Measurements from ENCODE around the gene UBAP1L.
A peak's percentile ranks its signal among the peaks of the same experiment; 100 is the strongest.
"Not testable (repeated sequence)": the region's sequence is repeated elsewhere in the genome, so short reads cannot be mapped to it uniquely, and the experiment has no call there.

UBAP1L gene

GRCh38 chr15:65084500-65085206, 30.3 kb downstream of the UBAP1L start:
- DNase-seq (ENCODE audit: low spot score), result no peak

GRCh38 chr15:65083262-65083701, 31.7 kb downstream of the UBAP1L start:
- DNase-seq (ENCODE audit: low spot score), result peak; percentile 52

- DNase-seq (ENCODE audit: low spot score), result no peak
Measured at GRCh38 chr15:65082303-65082953, 32.6 kb downstream of the UBAP1L start.

GRCh38 chr15:65081758-65082157, 33.2 kb downstream of the UBAP1L start:
- no peak for DNase-seq (ENCODE audit: low spot score)

- DNase-seq (ENCODE audit: low spot score), result no peak
Measured at GRCh38 chr15:65081270-65081669, 33.7 kb downstream of the UBAP1L start.

- DNase-seq (ENCODE audit: low spot score), result no peak
Measured at GRCh38 chr15:65079580-65079979, 35.4 kb downstream of the UBAP1L start.

GRCh38 chr15:65077981-65078352, 37.0 kb downstream of the UBAP1L start:
- peak; percentile 72 for DNase-seq (ENCODE audit: low spot score)

GRCh38 chr15:65077291-65077980, 37.6 kb downstream of the UBAP1L start:
- no peak for DNase-seq (ENCODE audit: low spot score)

GRCh38 chr15:65076486-65077290, 38.3 kb downstream of the UBAP1L start, which contains the start of gene KBTBD13:
Gene KBTBD13 (plus strand): TSS chr15:65076746. CDS start chr15:65076816, 70 bp downstream.
- no peak for DNase-seq (ENCODE audit: low spot score)

- not testable (repeated sequence) for DNase-seq (ENCODE audit: low spot score)
Measured at GRCh38 chr15:65075607-65076395, 39.2 kb downstream of the UBAP1L start.

- DNase-seq (ENCODE audit: low spot score), result not testable (repeated sequence)
Measured at GRCh38 chr15:65074946-65075345, 40.1 kb downstream of the UBAP1L start.

- DNase-seq (ENCODE audit: low spot score), result no peak
Measured at GRCh38 chr15:65072617-65073016, 42.4 kb downstream of the UBAP1L start.

GRCh38 chr15:65072027-65072426, 43.0 kb downstream of the UBAP1L start:
- peak; percentile 55 for DNase-seq (ENCODE audit: low spot score)

GRCh38 chr15:65071381-65071811, 43.6 kb downstream of the UBAP1L start:
- DNase-seq (ENCODE audit: low spot score), result peak; percentile 47

GRCh38 chr15:65069779-65070546, 45.0 kb downstream of the UBAP1L start:
- no peak for DNase-seq (ENCODE audit: low spot score)

- DNase-seq (ENCODE audit: low spot score), result peak; percentile 77
Measured at GRCh38 chr15:65069179-65069578, 45.8 kb downstream of the UBAP1L start.

GRCh38 chr15:65068403-65068788, 46.6 kb downstream of the UBAP1L start:
- no peak for DNase-seq (ENCODE audit: low spot score)

GRCh38 chr15:65067645-65068402, 47.2 kb downstream of the UBAP1L start, which contains the start of gene RASL12:
Gene RASL12 (minus strand): TSS chr15:65067991. CDS start chr15:65067835, 156 bp downstream.
- DNase-seq (ENCODE audit: low spot score), result no peak

- DNase-seq (ENCODE audit: low spot score), result no peak
Measured at GRCh38 chr15:65067317-65067644, 47.7 kb downstream of the UBAP1L start.
